ENCODE results near the gene QTRT2. TPM values are rescaled to one million over a fixed set of nuclear protein-coding genes. Genes with fewer than 3 reads are reported as not detected.

Gene QTRT2
- total and polyA plus RNA-seq, 10 of the 15 experiments (the other 5 are each of a cell fraction or from before 2014, with no cell fraction given), result 17.8 to 42.3 (median 28.7) TPM

GRCh38 chr3:114092151-114093015 lies 35.8 kb downstream of the QTRT2 start (continued):
- TF ChIP-seq ZBTB33 (IDR thresholded peaks at IDR 0.05) (no peak), MEF2A (IDR thresholded peaks at IDR 0.05; ENCODE audit: insufficient read depth, low read depth, low read length) (no peak), REST (IDR thresholded peaks at IDR 0.05; ENCODE audit: low read depth, low read length) (no peak), NR2F1 (conservative IDR thresholded peaks at IDR 0.05) (no peak), ATF3 (IDR thresholded peaks at IDR 0.05; ENCODE audit: borderline replicate concordance, extremely low read depth, low read depth, low read length) (no peak), SREBF1 (IDR thresholded peaks at IDR 0.05; ENCODE audit: low read length) (no peak), ZNF384 (IDR thresholded peaks at IDR 0.05; ENCODE audit: borderline replicate concordance, low read depth, low read length) (no peak)

Measured in GM12878 (cell line).